Common myeloid progenitor, CD34-positive (primary cell): ENCODE measurements around the gene SART3.
"Not testable (repeated sequence)": the region's sequence is repeated elsewhere in the genome, so short reads cannot be mapped to it uniquely, and the experiment has no call there.

Experiments
- CTCF ChIA-PET: fragments of 350-600 bp; sonication (Branson Sonifier 250); formaldehyde crosslinking; loops from one replicate; lab custom pipeline; 2021; ENCODE audit warnings: antibody characterized with exemption; lab: Charles Lee
- POLR2A ChIA-PET: fragments of 350-600 bp; sonication (Branson Sonifier 250); formaldehyde crosslinking; loops from one replicate; lab custom pipeline; 2021; ENCODE audit warnings: antibody characterized with exemption; lab: Charles Lee
- DNase-seq, 3 donors: peaks; one replicate each; pipeline versions ENCODE4 v3.0.0 to v3.0.0-alpha.2; 2013
- H3K27ac ChIP-seq, 2 experiments: 1 replicate in 1 of 2; 2 replicates in 1 of 2; pipeline ENCODE4 v1.7.0; 2013; ENCODE audit warnings: inconsistent platforms in 2 of 2, low read length in 2 of 2, mild to moderate bottlenecking in 2 of 2, low read depth in 1 of 2, moderate library complexity in 1 of 2; ENCODE audit not compliant: severe bottlenecking in 2 of 2, insufficient read depth in 1 of 2, poor library complexity in 1 of 2
- H3K27me3 ChIP-seq, 5 experiments: replicated peaks in 2 of 5; 1 replicate in 3 of 5; 2 replicates in 2 of 5; pipeline versions ENCODE4 v1.6.1 to v1.7.0; 2013; ENCODE audit warnings: low read length in 4 of 5, mild to moderate bottlenecking in 2 of 5, moderate library complexity in 2 of 5, inconsistent platforms in 1 of 5; ENCODE audit not compliant: insufficient read depth in 5 of 5, control insufficient read depth in 4 of 5
- H3K36me3 ChIP-seq, 4 experiments: 1 replicate in 2 of 4; 2 replicates in 2 of 4; pipeline versions ENCODE4 v1.6.1 to v1.7.0; 2013; ENCODE audit warnings: low read length in 3 of 4, control low read depth in 1 of 4, mild to moderate bottlenecking in 1 of 4; ENCODE audit not compliant: control insufficient read depth in 4 of 4, insufficient read depth in 4 of 4
- H3K4me1 ChIP-seq, 4 experiments: 1 replicate in 3 of 4; 2 replicates in 1 of 4; pipeline versions ENCODE4 v1.6.1 to v1.7.1; 2013; ENCODE audit warnings: low read length in 3 of 4, mild to moderate bottlenecking in 3 of 4, control low read depth in 1 of 4, inconsistent platforms in 1 of 4, moderate library complexity in 1 of 4; ENCODE audit not compliant: control insufficient read depth in 4 of 4, insufficient read depth in 4 of 4; ENCODE audit errors: control extremely low read depth in 1 of 4
- H3K4me3 ChIP-seq, 7 experiments: 1 replicate in 4 of 7; 2 replicates in 3 of 7; pipeline versions ENCODE4 v1.5.1 to v1.7.0; 2013; ENCODE audit warnings: mild to moderate bottlenecking in 7 of 7, low read length in 6 of 7, moderate library complexity in 6 of 7, inconsistent platforms in 2 of 7, low read depth in 2 of 7, control low read depth in 1 of 7; ENCODE audit not compliant: insufficient read depth in 4 of 7, control insufficient read depth in 1 of 7; ENCODE audit errors: extremely low read depth in 1 of 7
- H3K9me3 ChIP-seq, 5 experiments: 1 replicate in 4 of 5; 2 replicates in 1 of 5; pipeline versions ENCODE4 v1.6.1 to v1.7.1; 2013; ENCODE audit warnings: low read length in 4 of 5, mild to moderate bottlenecking in 2 of 5, inconsistent platforms in 1 of 5, low read depth in 1 of 5, moderate library complexity in 1 of 5; ENCODE audit not compliant: control insufficient read depth in 4 of 5, insufficient read depth in 2 of 5; ENCODE audit errors: control extremely low read depth in 1 of 5
- WGBS: methylation state at CpG from one replicate; pipeline ENCODE4 v1.1.5; 2013; ENCODE audit not compliant: insufficient coverage; 5-methylcytosine and 5-hydroxymethylcytosine counted together

The SART3 gene

DNA sequence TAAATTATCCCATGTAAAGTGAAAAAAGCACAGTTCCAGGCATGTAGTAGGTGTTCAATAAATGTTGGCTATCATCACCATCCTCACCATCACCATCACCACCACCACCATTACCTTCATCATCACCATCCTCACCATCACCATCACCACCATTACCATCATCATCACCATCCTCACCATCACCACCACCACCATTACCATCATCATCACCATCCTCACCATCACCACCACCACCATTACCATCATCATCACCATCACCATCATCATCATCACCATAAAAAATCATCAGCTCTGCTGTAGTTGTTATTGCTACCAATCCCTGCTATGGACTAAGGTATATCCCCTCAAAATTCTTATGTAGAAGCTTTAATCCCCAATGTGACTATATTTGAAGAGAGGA, 16.5 kb upstream of the SART3 start:
- no peaks in the 10 kb centered on the region for H3K27me3 ChIP-seq
- POLR2A ChIA-PET, result no interaction called here
- DNase-seq, result no peak
- CTCF ChIA-PET, result interaction anchor here (0.7 to 20.3 kb wide), 6 partner anchors 11 to 45 kb away, joined by 3 to 591 read pairs (median 4); partner anchors contain the start of genes ISCU and SELPLG
- H3K36me3 ChIP-seq, result no peaks in the 10 kb centered on the region
- no peak overlapping the region for H3K27ac ChIP-seq
- H3K4me1 ChIP-seq, result no peaks in the 10 kb centered on the region
- H3K4me3 ChIP-seq, result no peak overlapping the region
- H3K9me3 ChIP-seq, result no peaks in the 10 kb centered on the region

DNA sequence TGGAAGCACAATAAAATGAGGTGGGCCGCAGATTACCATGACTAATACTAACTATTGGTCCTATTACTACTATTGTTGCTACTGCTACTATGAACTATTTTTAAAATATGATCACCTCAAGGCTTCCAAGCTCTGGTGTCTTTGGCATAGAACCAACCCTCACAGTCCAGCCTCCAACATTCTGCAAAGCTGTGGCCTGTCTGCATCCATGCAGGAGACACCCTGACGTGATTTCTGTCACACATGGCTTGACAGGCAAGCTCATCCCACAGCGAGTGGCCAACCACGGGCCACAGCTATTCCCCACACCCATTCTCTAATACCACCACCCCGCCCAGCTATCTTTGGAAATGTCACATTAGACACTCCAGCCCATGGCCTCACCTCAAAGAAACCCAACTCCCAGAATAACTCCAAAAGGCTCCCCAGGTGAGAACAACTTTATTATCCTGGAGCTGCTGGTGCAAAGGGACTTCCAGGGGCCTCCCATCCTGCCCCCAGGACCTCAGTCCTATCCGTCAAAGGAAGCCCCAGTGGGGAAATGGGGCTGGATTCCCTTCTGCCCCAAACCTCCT, 15.8 kb upstream of the SART3 start:
- Histone ChIP-seq H3K27me3 (no peaks in the 10 kb centered on the region), H3K4me1 (no peaks in the 10 kb centered on the region), H3K36me3 (no peaks in the 10 kb centered on the region), H3K4me3 (no peak overlapping the region), H3K9me3 (no peaks in the 10 kb centered on the region), H3K27ac (no peak overlapping the region)
- DNase-seq, result no peak
- CTCF ChIA-PET, result interaction anchor here (0.7 to 20.3 kb wide), 8 partner anchors 10 to 46 kb away, joined by 3 to 591 read pairs (median 4); partner anchors contain the start of genes ISCU and SELPLG
- POLR2A ChIA-PET, result no interaction called here
- 0% methylated on average over 1 of the region's 6 CpGs for WGBS

DNA sequence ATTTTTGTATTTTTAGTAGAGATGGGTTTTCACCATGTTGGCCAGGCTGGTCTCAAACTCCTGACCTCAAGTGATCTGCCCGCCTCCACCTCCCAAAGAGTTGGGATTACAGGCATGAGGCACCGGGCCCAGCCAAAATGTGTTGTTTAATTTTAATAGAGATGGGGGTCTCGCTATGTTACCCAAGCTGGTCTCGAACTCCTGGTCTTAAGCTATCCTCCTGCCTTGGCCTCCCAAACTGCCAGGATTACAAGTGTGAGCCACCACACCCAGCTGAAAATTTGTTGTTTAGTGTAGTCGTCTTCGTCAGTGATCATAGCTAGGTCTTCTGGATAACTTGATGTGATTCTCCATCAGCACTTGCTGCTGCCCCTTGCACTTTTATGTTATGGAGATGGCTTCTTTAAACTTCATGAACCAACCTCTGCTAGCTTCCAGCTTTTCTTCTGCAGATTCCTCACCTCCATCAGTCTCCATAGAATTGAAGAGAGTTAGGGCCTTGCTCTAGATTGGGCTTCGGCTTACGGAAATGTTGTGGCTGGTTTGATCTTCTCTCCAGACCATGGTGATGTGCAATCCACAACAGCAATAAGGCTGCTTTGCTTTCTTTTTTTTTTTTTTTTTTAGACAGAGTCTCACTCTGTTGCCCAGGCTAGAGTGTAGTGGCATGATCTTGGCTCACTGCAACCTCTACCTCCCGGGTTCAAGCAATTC, 14.4 kb upstream of the SART3 start:
- no peaks in the 10 kb centered on the region for H3K27me3 ChIP-seq
- no peaks in the 10 kb centered on the region for H3K36me3 ChIP-seq
- no peak overlapping the region for H3K4me3 ChIP-seq
- H3K9me3 ChIP-seq, result no peaks in the 10 kb centered on the region
- H3K4me1 ChIP-seq, result no peaks in the 10 kb centered on the region
- ChIA-PET CTCF (interaction anchor here (2.0 to 20.3 kb wide), 3 partner anchors 8 to 47 kb away, joined by 6 to 591 read pairs (median 17); partner anchors contain the start of gene SELPLG), POLR2A (no interaction called here)
- no peak overlapping the region for H3K27ac ChIP-seq
- no peak for DNase-seq
- WGBS, result 98% methylated on average over 7 of the region's 9 CpGs

DNA sequence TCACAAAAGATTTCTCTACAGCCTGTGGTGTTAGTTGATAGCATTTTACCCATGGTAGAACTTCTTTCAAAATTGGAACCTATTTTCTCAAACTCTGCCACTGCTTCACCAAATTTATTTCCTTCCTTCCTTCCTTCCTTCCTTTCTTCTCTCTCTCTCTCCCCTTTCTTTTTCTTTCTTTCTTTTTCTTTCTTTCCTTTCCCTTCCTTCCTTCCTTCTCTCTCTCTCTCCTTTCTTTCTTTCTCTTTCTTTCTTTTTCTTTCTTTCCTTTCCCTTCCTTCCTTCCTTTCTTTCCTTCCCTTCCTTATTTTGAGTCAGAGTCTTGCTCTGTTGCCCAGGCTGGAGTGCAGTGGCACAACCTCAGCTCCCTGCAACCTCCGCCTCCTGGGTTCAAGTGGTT, 13.3 kb upstream of the SART3 start:
- H3K9me3 ChIP-seq, DNase-seq, H3K4me1 ChIP-seq, H3K4me3 ChIP-seq, H3K27me3 ChIP-seq, H3K27ac ChIP-seq, H3K36me3 ChIP-seq, POLR2A ChIA-PET: not testable (repeated sequence)
- CTCF ChIA-PET, result interaction anchor here (20.3 kb wide), 1 partner anchor 48 kb away, joined by 591 read pairs; the partner anchor contains the start of gene SELPLG
- WGBS, result no CpG with 5 or more reads among the region's 1 CpG

GRCh38 chr12:108573317-108573716, 12.3 kb upstream of the SART3 start:
- Histone ChIP-seq H3K27ac (no peak overlapping the region), H3K4me1 (peaks cover 0 to 6% (median 4%) of the 10 kb centered on the region in 4 experiments), H3K36me3 (peaks cover 3 to 15% (median 12%) of the 10 kb centered on the region in 4 experiments), H3K4me3 (no peak overlapping the region), H3K27me3 (no peaks in the 10 kb centered on the region), H3K9me3 (no peaks in the 10 kb centered on the region)
- POLR2A ChIA-PET, result no interaction called here
- no CpG with 5 or more reads among the region's 2 CpGs for WGBS
- no peak for DNase-seq
- CTCF ChIA-PET, result interaction anchor here (0.8 to 20.3 kb wide), 2 partner anchors 9 to 49 kb away, joined by 3 to 591 read pairs; partner anchors contain the start of gene SELPLG

DNA sequence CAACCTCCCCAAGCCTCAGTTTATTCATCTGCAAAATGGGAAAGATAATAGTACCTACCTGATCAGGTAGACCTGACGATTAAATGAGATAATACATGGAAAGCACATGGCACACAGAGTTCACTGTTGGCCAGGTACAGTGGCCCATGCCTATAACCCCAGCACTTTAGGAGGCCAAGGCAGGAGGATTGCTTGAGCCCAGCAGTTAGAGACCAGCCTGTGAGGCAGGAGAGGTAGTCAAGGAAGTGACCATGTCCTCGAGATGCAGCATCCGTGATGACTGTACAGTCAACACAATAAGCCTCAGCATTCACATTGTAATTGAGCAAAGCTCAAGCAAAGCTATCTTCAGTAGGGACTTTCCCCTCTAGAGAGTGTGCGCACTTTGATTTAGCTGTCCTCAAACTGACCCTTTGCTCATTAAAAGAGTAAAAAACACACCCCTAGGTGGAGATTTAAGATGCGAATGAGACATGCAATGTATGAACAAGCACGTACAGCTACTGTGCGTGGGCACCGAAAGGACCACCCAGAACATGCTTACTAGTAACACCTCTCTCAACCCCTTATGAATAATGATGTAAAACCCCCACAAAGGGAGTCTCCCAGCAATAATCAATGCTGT, 11.3 kb upstream of the SART3 start:
- no peak overlapping the region for H3K4me3 ChIP-seq
- POLR2A ChIA-PET, result no interaction called here
- no peak for DNase-seq
- 94% methylated on average over 5 of the region's 8 CpGs for WGBS
- CTCF ChIA-PET, result interaction anchor here (0.9 to 20.3 kb wide), 4 partner anchors 50 to 232 kb away, joined by 3 to 591 read pairs (median 10); partner anchors contain the start of gene SELPLG
- no peaks in the 10 kb centered on the region for H3K9me3 ChIP-seq
- H3K4me1 ChIP-seq, result peaks cover 0 to 15% (median 8%) of the 10 kb centered on the region in 4 experiments
- H3K27me3 ChIP-seq, result no peaks in the 10 kb centered on the region
- peaks cover 6 to 25% (median 22%) of the 10 kb centered on the region in 4 experiments for H3K36me3 ChIP-seq
- no peak overlapping the region for H3K27ac ChIP-seq
